ENCODE data around the gene SMARCA2. TPM values are rescaled to one million over a fixed set of nuclear protein-coding genes. Genes with fewer than 3 reads are reported as not detected.
A peak's percentile ranks its signal among the peaks of the same experiment; 100 is the strongest.

The SMARCA2 gene
- total and polyA plus RNA-seq, 9 donors: 78.4 to 149 (median 95.6) TPM

GRCh38 chr9:2163231-2163885 is 148.2 kb downstream of the SMARCA2 start:
- WGBS (ENCODE audit: insufficient coverage): 40% methylated on average over 1 of the region's 6 CpGs
- H3K9me3 ChIP-seq (replicated peaks; ENCODE audit: control insufficient read depth, low read depth, low read length): no peaks in the 10 kb centered on the region
- H3K27ac ChIP-seq (ENCODE audit: low read length): no peak overlapping the region
- no peak overlapping the region for H3K4me3 ChIP-seq (ENCODE audit: low read length)
- H3K36me3 ChIP-seq (ENCODE audit: control insufficient read depth, insufficient read depth, low read length): peaks cover 30% of the 10 kb centered on the region
- no peak for DNase-seq
- H3K4me1 ChIP-seq (ENCODE audit: control insufficient read depth, insufficient read depth, low read length): no peaks in the 10 kb centered on the region
- no peaks in the 10 kb centered on the region for H3K27me3 ChIP-seq (ENCODE audit: control insufficient read depth, insufficient read depth, low read length)

GRCh38 chr9:2164268-2164667 is 149.1 kb downstream of the SMARCA2 start:
- peaks cover 37% of the 10 kb centered on the region for H3K36me3 ChIP-seq (ENCODE audit: control insufficient read depth, insufficient read depth, low read length)
- DNase-seq: no peak
- no peak overlapping the region for H3K4me3 ChIP-seq (ENCODE audit: low read length)
- H3K9me3 ChIP-seq (replicated peaks; ENCODE audit: control insufficient read depth, low read depth, low read length): no peaks in the 10 kb centered on the region
- no peaks in the 10 kb centered on the region for H3K27me3 ChIP-seq (ENCODE audit: control insufficient read depth, insufficient read depth, low read length)
- no peaks in the 10 kb centered on the region for H3K4me1 ChIP-seq (ENCODE audit: control insufficient read depth, insufficient read depth, low read length)
- H3K27ac ChIP-seq (ENCODE audit: low read length): no peak overlapping the region
- no CpG with 5 or more reads among the region's 1 CpG for WGBS (ENCODE audit: insufficient coverage)

DNA sequence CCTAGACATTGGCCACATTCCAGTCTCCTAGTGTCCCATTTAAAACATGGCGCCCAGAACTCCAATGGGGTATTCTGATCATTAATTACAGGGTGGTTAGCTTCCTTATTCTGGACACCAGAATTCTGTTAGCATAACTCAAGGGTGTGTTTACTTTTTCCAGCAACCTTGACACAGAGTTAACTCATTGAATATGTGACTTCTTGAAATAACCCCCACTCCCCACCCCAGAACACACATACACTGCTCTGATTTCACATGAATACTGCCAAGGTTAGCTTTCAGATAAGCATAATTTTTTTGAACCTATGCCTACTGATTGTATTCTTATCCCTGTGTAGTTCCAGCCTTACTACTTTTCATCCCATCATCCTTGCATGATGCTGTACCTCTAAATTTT is 151.1 kb downstream of the SMARCA2 start:
- H3K4me1 ChIP-seq (ENCODE audit: control insufficient read depth, insufficient read depth, low read length): no peaks in the 10 kb centered on the region
- H3K36me3 ChIP-seq (ENCODE audit: control insufficient read depth, insufficient read depth, low read length): peaks cover 52% of the 10 kb centered on the region
- no peak for DNase-seq
- no peak overlapping the region for H3K27ac ChIP-seq (ENCODE audit: low read length)
- no peaks in the 10 kb centered on the region for H3K27me3 ChIP-seq (ENCODE audit: control insufficient read depth, insufficient read depth, low read length)
- H3K4me3 ChIP-seq (ENCODE audit: low read length): no peak overlapping the region
- no peaks in the 10 kb centered on the region for H3K9me3 ChIP-seq (replicated peaks; ENCODE audit: control insufficient read depth, low read depth, low read length)
- WGBS (ENCODE audit: insufficient coverage): no CpG with 5 or more reads among the region's 1 CpG

GRCh38 chr9:2169035-2169434 is 153.9 kb downstream of the SMARCA2 start:
- DNase-seq: no peak
- Histone ChIP-seq H3K9me3 (replicated peaks; ENCODE audit: control insufficient read depth, low read depth, low read length) (no peaks in the 10 kb centered on the region), H3K27ac (ENCODE audit: low read length) (no peak overlapping the region), H3K36me3 (ENCODE audit: control insufficient read depth, insufficient read depth, low read length) (peaks cover 50% of the 10 kb centered on the region), H3K4me1 (ENCODE audit: control insufficient read depth, insufficient read depth, low read length) (peaks cover 13% of the 10 kb centered on the region), H3K27me3 (ENCODE audit: control insufficient read depth, insufficient read depth, low read length) (no peaks in the 10 kb centered on the region), H3K4me3 (ENCODE audit: low read length) (no peak overlapping the region)
- WGBS (ENCODE audit: insufficient coverage): 77% methylated on average over 6 of the region's 8 CpGs

GRCh38 chr9:2170722-2171121 is 155.6 kb downstream of the SMARCA2 start:
- DNase-seq: no peak
- Histone ChIP-seq H3K36me3 (ENCODE audit: control insufficient read depth, insufficient read depth, low read length) (peaks cover 46% of the 10 kb centered on the region), H3K4me1 (ENCODE audit: control insufficient read depth, insufficient read depth, low read length) (peaks cover 13% of the 10 kb centered on the region), H3K4me3 (ENCODE audit: low read length) (no peak overlapping the region), H3K27me3 (ENCODE audit: control insufficient read depth, insufficient read depth, low read length) (no peaks in the 10 kb centered on the region), H3K9me3 (replicated peaks; ENCODE audit: control insufficient read depth, low read depth, low read length) (no peaks in the 10 kb centered on the region), H3K27ac (ENCODE audit: low read length) (no peak overlapping the region)
- 54% methylated on average over 3 of the region's 6 CpGs for WGBS (ENCODE audit: insufficient coverage)

GRCh38 chr9:2173170-2173569 is 158.0 kb downstream of the SMARCA2 start:
- WGBS (ENCODE audit: insufficient coverage): no CpG with 5 or more reads among the region's 1 CpG
- Histone ChIP-seq H3K4me3 (ENCODE audit: low read length) (no peak overlapping the region), H3K36me3 (ENCODE audit: control insufficient read depth, insufficient read depth, low read length) (peaks cover 41% of the 10 kb centered on the region), H3K27ac (ENCODE audit: low read length) (peak overlapping the region; percentile 47), H3K4me1 (ENCODE audit: control insufficient read depth, insufficient read depth, low read length) (peaks cover 13% of the 10 kb centered on the region), H3K27me3 (ENCODE audit: control insufficient read depth, insufficient read depth, low read length) (no peaks in the 10 kb centered on the region), H3K9me3 (replicated peaks; ENCODE audit: control insufficient read depth, low read depth, low read length) (no peaks in the 10 kb centered on the region)
- no peak for DNase-seq

GRCh38 chr9:2173861-2174260 is 158.7 kb downstream of the SMARCA2 start:
- Histone ChIP-seq H3K27me3 (ENCODE audit: control insufficient read depth, insufficient read depth, low read length) (no peaks in the 10 kb centered on the region), H3K4me3 (ENCODE audit: low read length) (no peak overlapping the region), H3K9me3 (replicated peaks; ENCODE audit: control insufficient read depth, low read depth, low read length) (no peaks in the 10 kb centered on the region), H3K4me1 (ENCODE audit: control insufficient read depth, insufficient read depth, low read length) (peaks cover 13% of the 10 kb centered on the region), H3K27ac (ENCODE audit: low read length) (peak overlapping the region; percentile 47), H3K36me3 (ENCODE audit: control insufficient read depth, insufficient read depth, low read length) (peaks cover 36% of the 10 kb centered on the region)
- no peak for DNase-seq
- WGBS (ENCODE audit: insufficient coverage): no CpG with 5 or more reads among the region's 6 CpGs

DNA sequence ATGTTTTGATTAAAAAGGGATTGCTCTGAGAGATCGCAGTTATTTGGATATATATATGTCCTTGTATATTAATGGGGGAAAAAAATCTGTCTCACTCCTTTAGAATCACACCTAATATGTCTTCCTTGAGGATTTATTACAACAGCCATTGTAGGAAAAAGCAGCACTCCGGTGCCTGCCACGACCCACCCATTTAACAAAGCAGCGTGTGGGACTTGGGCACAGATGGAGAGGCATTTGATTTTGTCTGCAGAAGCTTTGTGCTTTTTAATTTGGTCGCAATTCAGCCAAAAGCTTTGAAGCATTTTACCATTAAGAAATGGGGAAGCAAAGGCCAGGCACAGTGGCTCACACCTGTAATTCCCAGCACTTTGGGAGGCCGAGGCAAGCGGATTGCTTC is 159.2 kb downstream of the SMARCA2 start:
- Histone ChIP-seq H3K4me1 (ENCODE audit: control insufficient read depth, insufficient read depth, low read length) (peaks cover 13% of the 10 kb centered on the region), H3K36me3 (ENCODE audit: control insufficient read depth, insufficient read depth, low read length) (peaks cover 34% of the 10 kb centered on the region), H3K27ac (ENCODE audit: low read length) (peak overlapping the region; percentile 29), H3K4me3 (ENCODE audit: low read length) (no peak overlapping the region), H3K9me3 (replicated peaks; ENCODE audit: control insufficient read depth, low read depth, low read length) (no peaks in the 10 kb centered on the region), H3K27me3 (ENCODE audit: control insufficient read depth, insufficient read depth, low read length) (no peaks in the 10 kb centered on the region)
- 83% methylated on average over 3 of the region's 7 CpGs for WGBS (ENCODE audit: insufficient coverage)
- DNase-seq: no peak

DNA sequence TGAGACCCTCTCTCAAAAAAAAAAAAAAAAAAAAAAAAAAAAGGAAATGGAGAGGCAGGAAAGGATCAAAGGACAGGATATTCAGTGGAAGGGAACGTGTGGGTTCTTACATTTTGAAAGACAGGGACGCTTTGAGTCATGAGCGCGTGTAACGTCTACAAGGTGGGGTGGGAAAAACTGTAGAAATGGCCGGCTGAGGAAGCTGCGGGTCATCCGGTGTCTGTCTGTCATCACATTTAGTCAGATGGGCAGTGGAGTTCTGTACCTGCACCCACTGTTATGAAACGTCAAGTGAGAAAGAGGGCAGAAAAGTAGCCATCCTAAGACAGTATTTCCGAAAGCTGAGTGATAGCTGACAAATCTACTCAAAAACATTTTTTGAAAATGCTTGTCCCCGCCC is 159.8 kb downstream of the SMARCA2 start:
- Histone ChIP-seq H3K4me3 (ENCODE audit: low read length) (no peak overlapping the region), H3K27me3 (ENCODE audit: control insufficient read depth, insufficient read depth, low read length) (no peaks in the 10 kb centered on the region), H3K4me1 (ENCODE audit: control insufficient read depth, insufficient read depth, low read length) (peaks cover 13% of the 10 kb centered on the region), H3K9me3 (replicated peaks; ENCODE audit: control insufficient read depth, low read depth, low read length) (no peaks in the 10 kb centered on the region), H3K27ac (ENCODE audit: low read length) (no peak overlapping the region), H3K36me3 (ENCODE audit: control insufficient read depth, insufficient read depth, low read length) (peaks cover 30% of the 10 kb centered on the region)
- 81% methylated on average over 8 of the region's 11 CpGs for WGBS (ENCODE audit: insufficient coverage)
- no peak for DNase-seq

GRCh38 chr9:2177121-2177520 is 162.0 kb downstream of the SMARCA2 start:
- H3K36me3 ChIP-seq (ENCODE audit: control insufficient read depth, insufficient read depth, low read length): peaks cover 25% of the 10 kb centered on the region
- no CpG with 5 or more reads among the region's 2 CpGs for WGBS (ENCODE audit: insufficient coverage)
- H3K4me1 ChIP-seq (ENCODE audit: control insufficient read depth, insufficient read depth, low read length): peaks cover 13% of the 10 kb centered on the region
- DNase-seq: no peak
- H3K4me3 ChIP-seq (ENCODE audit: low read length): no peak overlapping the region
- H3K27ac ChIP-seq (ENCODE audit: low read length): no peak overlapping the region
- no peaks in the 10 kb centered on the region for H3K9me3 ChIP-seq (replicated peaks; ENCODE audit: control insufficient read depth, low read depth, low read length)
- H3K27me3 ChIP-seq (ENCODE audit: control insufficient read depth, insufficient read depth, low read length): no peaks in the 10 kb centered on the region
